ENCODE results near the gene BEST2.

BEST2 gene

DNA sequence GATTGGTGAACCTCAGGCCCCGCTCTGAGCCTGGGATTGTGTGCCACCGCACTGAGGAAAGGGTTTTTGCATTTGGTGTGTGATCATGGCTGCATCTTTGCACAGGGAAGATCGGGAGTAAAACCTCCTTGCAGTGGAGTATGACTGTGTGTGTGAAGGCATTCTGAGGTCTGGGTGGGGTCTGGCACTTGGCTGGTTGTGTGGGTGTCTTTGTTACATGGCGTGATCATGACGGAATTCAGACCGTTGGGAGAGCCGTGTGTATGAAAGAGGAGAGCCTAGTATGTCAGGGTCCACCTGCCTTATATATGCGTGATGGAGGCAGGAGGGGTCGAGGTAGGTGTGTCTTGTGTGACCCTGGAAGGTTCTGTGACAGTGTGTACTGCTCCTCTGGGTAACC lies 740 bp upstream of the BEST2 start:
- peaks cover 16 to 20% of the 10 kb centered on the region in 2 donors for H3K36me3 ChIP-seq (ENCODE audit: control insufficient read depth in 2 of 2, insufficient read depth in 2 of 2, low read length in 2 of 2)
- H3K27ac ChIP-seq (ENCODE audit: low read depth in 2 of 2, low read length in 2 of 2) = peak overlapping the region; percentile 34 to 74
- no peak overlapping the region for H3K4me3 ChIP-seq (ENCODE audit: low read length in 2 of 2)
- peaks cover 2 to 16% of the 10 kb centered on the region in 2 donors for H3K4me1 ChIP-seq (ENCODE audit: control insufficient read depth in 2 of 2, insufficient read depth in 2 of 2, low read length in 2 of 2)
- peaks cover 3 to 5% of the 10 kb centered on the region in 2 donors for H3K9me3 ChIP-seq (ENCODE audit: control insufficient read depth in 2 of 2, low read length in 2 of 2)
- H3K27me3 ChIP-seq (ENCODE audit: control insufficient read depth in 2 of 2, insufficient read depth in 2 of 2, low read length in 2 of 2) = peaks cover 12 to 25% of the 10 kb centered on the region in 2 donors
- no peak overlapping the region for H3K9ac ChIP-seq (ENCODE audit: low read depth in 1 of 2, low read length in 2 of 2)

DNA sequence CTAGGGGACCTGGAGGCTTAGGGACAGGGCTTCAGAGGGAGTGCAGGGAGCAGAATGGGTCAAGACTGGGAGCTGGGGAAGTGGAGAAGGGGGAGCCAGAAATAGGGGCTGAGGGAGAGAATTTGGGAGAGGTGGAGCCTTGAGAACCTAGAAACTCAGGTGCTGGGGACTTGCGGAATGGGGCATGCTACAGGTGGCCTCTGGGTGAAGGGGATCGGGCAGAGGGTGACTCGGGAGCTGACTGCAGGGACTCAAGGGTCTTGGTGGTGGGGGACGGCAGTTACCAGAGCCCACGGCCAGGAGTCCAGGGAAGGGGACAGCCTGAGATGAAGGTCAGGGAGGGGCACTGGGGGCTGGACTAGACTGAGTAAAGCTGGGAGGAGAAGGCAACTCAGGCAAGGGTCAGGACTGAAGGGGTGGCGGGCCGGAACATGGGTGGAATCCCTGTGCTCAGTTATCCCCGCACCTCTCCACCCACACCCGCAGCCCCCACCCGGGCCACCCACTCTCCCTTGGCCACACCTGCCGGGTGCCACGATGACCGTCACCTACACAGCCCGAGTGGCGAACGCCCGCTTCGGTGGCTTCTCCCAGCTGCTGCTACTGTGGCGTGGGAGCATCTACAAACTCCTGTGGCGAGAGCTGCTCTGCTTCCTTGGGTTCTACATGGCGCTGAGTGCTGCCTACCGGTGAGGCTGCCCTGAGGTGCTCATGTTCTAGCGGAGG lies 628 bp downstream of the BEST2 start:
- H3K27me3 ChIP-seq (ENCODE audit: control insufficient read depth in 2 of 2, insufficient read depth in 2 of 2, low read length in 2 of 2) = peaks cover 12 to 25% of the 10 kb centered on the region in 2 donors
- H3K36me3 ChIP-seq (ENCODE audit: control insufficient read depth in 2 of 2, insufficient read depth in 2 of 2, low read length in 2 of 2) = peaks cover 6 to 10% of the 10 kb centered on the region in 2 donors
- peak overlapping the region; percentile 23 to 51 for H3K27ac ChIP-seq (ENCODE audit: low read depth in 2 of 2, low read length in 2 of 2)
- H3K9me3 ChIP-seq (ENCODE audit: control insufficient read depth in 2 of 2, low read length in 2 of 2) = peaks cover 1 to 5% of the 10 kb centered on the region in 2 donors
- H3K9ac ChIP-seq (ENCODE audit: low read depth in 1 of 2, low read length in 2 of 2) = peak overlapping the region in 1 of 2 donors; percentile 29
- peak overlapping the region; percentile 13 to 49 for H3K4me3 ChIP-seq (ENCODE audit: low read length in 2 of 2)
- H3K4me1 ChIP-seq (ENCODE audit: control insufficient read depth in 2 of 2, insufficient read depth in 2 of 2, low read length in 2 of 2) = peaks cover 2 to 16% of the 10 kb centered on the region in 2 donors

DNA sequence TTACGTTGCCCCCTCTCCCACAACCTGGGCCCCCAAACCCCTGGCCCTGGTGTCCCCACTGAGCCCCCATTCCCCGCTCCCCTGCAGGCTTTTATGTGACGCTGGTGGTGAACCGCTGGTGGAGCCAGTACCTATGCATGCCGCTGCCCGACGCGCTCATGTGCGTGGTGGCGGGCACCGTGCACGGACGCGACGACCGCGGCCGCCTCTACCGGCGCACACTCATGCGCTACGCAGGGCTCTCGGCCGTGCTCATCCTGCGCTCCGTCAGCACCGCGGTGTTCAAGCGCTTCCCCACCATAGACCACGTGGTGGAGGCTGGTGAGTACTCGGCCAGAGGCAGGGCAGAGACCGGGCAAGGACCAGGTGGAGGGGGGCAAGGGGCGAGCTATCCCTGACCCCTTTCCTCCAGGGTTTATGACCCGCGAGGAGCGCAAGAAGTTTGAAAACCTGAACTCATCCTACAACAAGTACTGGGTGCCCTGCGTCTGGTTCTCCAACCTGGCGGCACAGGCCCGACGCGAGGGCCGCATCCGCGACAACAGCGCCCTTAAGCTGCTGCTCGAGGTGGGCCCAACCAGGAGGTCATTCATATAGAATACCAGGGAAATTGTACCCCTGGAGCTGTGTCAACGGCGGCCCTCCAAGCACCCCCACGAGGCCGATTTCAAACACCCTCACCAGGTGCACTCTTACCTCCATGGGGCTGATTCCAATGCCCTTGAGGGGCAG lies 3.0 kb downstream of the BEST2 start:
- no peak overlapping the region for H3K4me3 ChIP-seq (ENCODE audit: low read length in 2 of 2)
- H3K36me3 ChIP-seq (ENCODE audit: control insufficient read depth in 2 of 2, insufficient read depth in 2 of 2, low read length in 2 of 2) = no peaks in the 10 kb centered on the region
- peaks cover 12 to 22% of the 10 kb centered on the region in 2 donors for H3K4me1 ChIP-seq (ENCODE audit: control insufficient read depth in 2 of 2, insufficient read depth in 2 of 2, low read length in 2 of 2)
- H3K9ac ChIP-seq (ENCODE audit: low read depth in 1 of 2, low read length in 2 of 2) = no peak overlapping the region
- H3K9me3 ChIP-seq (ENCODE audit: control insufficient read depth in 2 of 2, low read length in 2 of 2) = no peaks in the 10 kb centered on the region
- no peak overlapping the region for H3K27ac ChIP-seq (ENCODE audit: low read depth in 2 of 2, low read length in 2 of 2)
- peaks cover 12 to 24% of the 10 kb centered on the region in 2 donors for H3K27me3 ChIP-seq (ENCODE audit: control insufficient read depth in 2 of 2, insufficient read depth in 2 of 2, low read length in 2 of 2)

DNA sequence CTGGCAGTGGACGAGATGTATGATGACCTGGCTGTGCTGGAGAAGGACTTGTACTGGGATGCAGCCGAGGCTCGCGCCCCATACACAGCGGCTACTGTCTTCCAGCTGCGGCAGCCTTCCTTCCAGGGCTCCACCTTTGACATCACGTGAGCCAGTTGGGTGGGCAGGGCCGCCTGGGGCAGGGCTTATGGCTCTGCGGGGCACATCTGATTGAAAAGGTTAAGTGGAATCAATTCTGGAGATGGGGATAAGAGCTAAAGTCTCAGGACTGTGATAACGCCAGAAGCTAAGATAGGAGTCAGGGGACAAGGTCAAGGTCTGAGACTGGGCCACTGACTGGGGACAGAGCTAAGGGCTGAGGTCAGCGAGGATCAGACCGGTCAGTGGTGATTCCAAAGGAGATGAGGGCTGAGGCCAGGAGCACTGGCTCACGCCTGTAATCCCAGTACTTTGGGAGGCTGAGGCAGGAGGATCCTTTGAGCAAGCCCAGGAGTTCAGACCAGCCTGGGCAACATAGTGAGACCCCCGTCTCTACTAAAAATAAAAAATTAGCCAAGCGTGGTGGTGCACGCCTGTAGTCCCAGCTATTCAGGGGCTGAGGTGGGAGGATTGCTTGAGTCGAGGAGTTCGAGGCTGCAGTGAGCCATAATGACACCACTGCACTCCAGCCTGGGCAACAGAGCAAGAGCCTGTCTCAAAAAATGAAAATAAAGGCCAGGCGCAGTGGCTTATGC lies 4.7 kb downstream of the BEST2 start:
- Histone ChIP-seq H3K9me3 (ENCODE audit: control insufficient read depth in 2 of 2, low read length in 2 of 2) (no peaks in the 10 kb centered on the region), H3K27me3 (ENCODE audit: control insufficient read depth in 2 of 2, insufficient read depth in 2 of 2, low read length in 2 of 2) (peaks cover 5 to 8% of the 10 kb centered on the region in 2 donors)

DNA sequence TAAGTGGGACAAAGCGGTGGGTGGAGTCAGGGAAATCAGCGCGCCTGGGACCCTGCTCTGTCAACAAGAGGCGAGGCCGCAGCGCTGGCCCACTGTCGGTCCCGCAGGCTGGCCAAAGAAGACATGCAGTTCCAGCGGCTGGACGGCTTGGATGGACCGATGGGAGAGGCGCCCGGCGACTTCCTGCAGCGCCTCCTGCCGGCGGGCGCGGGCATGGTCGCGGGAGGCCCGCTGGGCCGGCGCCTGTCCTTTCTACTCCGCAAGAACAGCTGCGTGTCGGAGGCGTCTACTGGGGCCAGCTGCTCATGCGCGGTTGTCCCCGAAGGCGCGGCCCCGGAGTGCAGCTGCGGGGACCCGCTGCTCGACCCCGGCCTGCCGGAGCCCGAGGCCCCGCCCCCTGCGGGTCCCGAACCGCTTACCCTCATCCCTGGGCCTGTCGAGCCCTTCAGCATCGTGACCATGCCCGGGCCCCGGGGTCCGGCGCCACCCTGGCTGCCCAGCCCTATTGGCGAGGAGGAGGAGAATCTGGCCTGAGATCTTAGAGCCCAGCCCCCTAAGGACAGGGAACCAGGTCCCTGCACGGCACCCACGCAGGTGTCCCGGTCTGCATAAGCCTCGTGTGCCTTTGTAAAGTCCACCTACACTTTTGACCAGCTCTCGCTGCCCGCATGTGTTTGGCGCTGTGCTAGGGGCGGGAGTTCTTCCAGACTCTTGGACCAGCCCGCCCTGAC lies 6.1 kb downstream of the BEST2 start:
- Histone ChIP-seq H3K27ac (ENCODE audit: low read depth in 2 of 2, low read length in 2 of 2) (no peak overlapping the region), H3K9ac (ENCODE audit: low read depth in 1 of 2, low read length in 2 of 2) (peak overlapping the region in 1 of 2 donors; percentile 7), H3K4me3 (ENCODE audit: low read length in 2 of 2) (peak overlapping the region; percentile 48 to 57), H3K27me3 (ENCODE audit: control insufficient read depth in 2 of 2, insufficient read depth in 2 of 2, low read length in 2 of 2) (peaks cover 0 to 4% of the 10 kb centered on the region in 2 donors), H3K4me1 (ENCODE audit: control insufficient read depth in 2 of 2, insufficient read depth in 2 of 2, low read length in 2 of 2) (peaks cover 8 to 10% of the 10 kb centered on the region in 2 donors), H3K9me3 (ENCODE audit: control insufficient read depth in 2 of 2, low read length in 2 of 2) (no peaks in the 10 kb centered on the region), H3K36me3 (ENCODE audit: control insufficient read depth in 2 of 2, insufficient read depth in 2 of 2, low read length in 2 of 2) (no peaks in the 10 kb centered on the region)

More for the DNA sequence above, 4.7 kb downstream of the BEST2 start:
- H3K27ac ChIP-seq (ENCODE audit: low read depth in 2 of 2, low read length in 2 of 2) = no peak overlapping the region
- no peak overlapping the region for H3K4me3 ChIP-seq (ENCODE audit: low read length in 2 of 2)
- H3K9ac ChIP-seq (ENCODE audit: low read depth in 1 of 2, low read length in 2 of 2) = no peak overlapping the region
- peaks cover 8 to 10% of the 10 kb centered on the region in 2 donors for H3K4me1 ChIP-seq (ENCODE audit: control insufficient read depth in 2 of 2, insufficient read depth in 2 of 2, low read length in 2 of 2)
- H3K36me3 ChIP-seq (ENCODE audit: control insufficient read depth in 2 of 2, insufficient read depth in 2 of 2, low read length in 2 of 2) = no peaks in the 10 kb centered on the region

DNA sequence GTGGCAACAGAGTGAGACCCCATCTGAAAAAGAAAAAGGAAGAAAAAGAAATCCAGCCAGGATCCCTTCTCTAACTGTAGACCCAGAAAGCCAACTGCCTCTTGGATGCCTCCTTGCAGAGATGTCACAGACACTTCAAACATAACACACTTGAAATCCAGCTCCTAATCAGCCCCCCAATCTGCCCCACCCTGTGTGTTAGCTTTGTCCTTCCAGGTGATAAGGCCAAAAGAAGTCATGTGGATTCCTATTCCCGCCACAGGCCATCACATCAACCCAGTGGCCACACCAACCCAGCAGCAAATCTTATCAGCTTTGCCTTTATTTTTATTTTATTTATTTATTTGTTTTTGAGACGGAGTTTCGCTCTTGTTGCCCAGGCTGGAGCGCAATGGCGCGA lies 8.1 kb downstream of the BEST2 start:
- peaks cover 8 to 10% of the 10 kb centered on the region in 2 donors for H3K4me1 ChIP-seq (ENCODE audit: control insufficient read depth in 2 of 2, insufficient read depth in 2 of 2, low read length in 2 of 2)
- no peak overlapping the region for H3K27ac ChIP-seq (ENCODE audit: low read depth in 2 of 2, low read length in 2 of 2)
- H3K9ac ChIP-seq (ENCODE audit: low read depth in 1 of 2, low read length in 2 of 2) = no peak overlapping the region
- no peaks in the 10 kb centered on the region for H3K9me3 ChIP-seq (ENCODE audit: control insufficient read depth in 2 of 2, low read length in 2 of 2)
- H3K4me3 ChIP-seq (ENCODE audit: low read length in 2 of 2) = no peak overlapping the region
- no peaks in the 10 kb centered on the region for H3K27me3 ChIP-seq (ENCODE audit: control insufficient read depth in 2 of 2, insufficient read depth in 2 of 2, low read length in 2 of 2)
- H3K36me3 ChIP-seq (ENCODE audit: control insufficient read depth in 2 of 2, insufficient read depth in 2 of 2, low read length in 2 of 2) = peaks cover 10% of the 10 kb centered on the region in 2 donors

DNA sequence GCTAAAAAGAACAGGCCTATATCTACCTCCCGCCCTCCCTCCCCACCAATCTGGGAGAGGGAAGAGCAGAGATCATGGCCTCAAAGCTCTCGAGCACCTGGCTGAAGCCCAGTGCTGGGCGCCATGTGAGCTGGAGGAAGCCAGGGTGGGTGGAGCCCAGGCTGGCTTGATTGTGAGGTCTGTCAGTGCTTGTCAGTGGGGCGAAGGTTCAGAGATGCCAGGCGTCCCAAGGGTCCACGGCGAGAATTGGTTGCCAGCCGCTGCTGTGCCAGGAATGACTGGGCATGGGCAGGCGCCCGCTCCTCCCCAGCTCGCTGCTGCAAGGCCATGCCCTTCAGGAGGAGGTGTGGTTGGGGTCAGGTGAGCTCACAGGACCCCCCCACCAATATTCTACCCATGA lies 11.5 kb downstream of the BEST2 start:
- Histone ChIP-seq H3K27ac (ENCODE audit: low read depth in 2 of 2, low read length in 2 of 2) (no peak overlapping the region), H3K4me3 (ENCODE audit: low read length in 2 of 2) (no peak overlapping the region), H3K9me3 (ENCODE audit: control insufficient read depth in 2 of 2, low read length in 2 of 2) (no peaks in the 10 kb centered on the region), H3K36me3 (ENCODE audit: control insufficient read depth in 2 of 2, insufficient read depth in 2 of 2, low read length in 2 of 2) (peaks cover 16 to 19% of the 10 kb centered on the region in 2 donors), H3K27me3 (ENCODE audit: control insufficient read depth in 2 of 2, insufficient read depth in 2 of 2, low read length in 2 of 2) (no peaks in the 10 kb centered on the region), H3K9ac (ENCODE audit: low read depth in 1 of 2, low read length in 2 of 2) (no peak overlapping the region), H3K4me1 (ENCODE audit: control insufficient read depth in 2 of 2, insufficient read depth in 2 of 2, low read length in 2 of 2) (peaks cover under 1 to 3% of the 10 kb centered on the region in 2 donors)

DNA sequence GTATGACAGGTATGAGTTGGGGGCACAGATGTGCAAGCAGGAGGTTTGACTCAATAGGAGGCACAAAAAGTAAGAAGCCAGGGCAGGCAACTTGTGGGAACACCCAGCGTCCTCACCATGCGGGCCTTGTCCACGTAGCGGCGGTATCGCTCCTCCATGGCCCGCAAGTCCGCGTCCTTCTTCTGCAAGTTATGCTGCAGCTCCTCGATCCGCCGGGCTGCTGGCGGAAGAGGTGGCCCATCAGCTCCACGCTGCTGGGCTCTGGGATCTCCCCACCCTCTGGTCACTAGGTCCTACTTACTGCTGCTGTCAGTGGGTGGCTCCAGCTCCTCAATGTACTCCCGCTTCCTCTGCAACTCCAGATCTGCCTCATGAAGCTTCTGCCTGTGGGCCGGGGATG lies 13.1 kb downstream of the BEST2 start:
- no peak overlapping the region for H3K4me3 ChIP-seq (ENCODE audit: low read length in 2 of 2)

DNA sequence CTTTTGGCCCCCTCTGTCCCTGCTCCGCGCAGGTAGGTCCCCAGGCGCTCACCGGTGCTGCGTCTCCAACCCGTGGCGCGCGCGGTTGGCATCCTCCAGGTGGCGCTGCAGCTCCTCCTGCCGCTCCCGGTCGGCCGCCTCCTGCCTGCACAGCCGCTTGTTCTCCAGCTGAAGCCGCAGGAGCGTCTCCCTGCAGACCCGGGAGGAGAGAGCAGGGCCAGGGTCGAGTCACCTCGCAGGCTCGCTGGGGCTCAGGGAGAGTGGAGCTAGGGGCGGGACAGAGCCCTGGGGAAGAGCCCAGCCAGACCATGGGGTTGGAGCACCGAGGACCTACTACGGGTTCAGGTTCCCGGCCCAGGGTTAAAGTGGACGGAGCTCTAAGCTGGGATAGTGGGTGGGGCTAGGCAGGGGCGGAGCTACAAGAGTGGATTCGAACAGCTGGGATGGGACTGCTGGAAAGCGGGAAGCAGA lies 14.5 kb downstream of the BEST2 start:
- H3K27ac ChIP-seq (ENCODE audit: low read depth in 2 of 2, low read length in 2 of 2) = peak overlapping the region; percentile 41 to 75
- peak overlapping the region in 1 of 2 donors; percentile 47 for H3K9ac ChIP-seq (ENCODE audit: low read depth in 1 of 2, low read length in 2 of 2)
- peaks cover 3 to 15% of the 10 kb centered on the region in 2 donors for H3K4me1 ChIP-seq (ENCODE audit: control insufficient read depth in 2 of 2, insufficient read depth in 2 of 2, low read length in 2 of 2)
- H3K36me3 ChIP-seq (ENCODE audit: control insufficient read depth in 2 of 2, insufficient read depth in 2 of 2, low read length in 2 of 2) = peaks cover 16 to 23% of the 10 kb centered on the region in 2 donors
- peak overlapping the region; percentile 52 to 68 for H3K4me3 ChIP-seq (ENCODE audit: low read length in 2 of 2)
- H3K27me3 ChIP-seq (ENCODE audit: control insufficient read depth in 2 of 2, insufficient read depth in 2 of 2, low read length in 2 of 2) = no peaks in the 10 kb centered on the region
- H3K9me3 ChIP-seq (ENCODE audit: control insufficient read depth in 2 of 2, low read length in 2 of 2) = no peaks in the 10 kb centered on the region

More for the DNA sequence above, 13.1 kb downstream of the BEST2 start:
- H3K9ac ChIP-seq (ENCODE audit: low read depth in 1 of 2, low read length in 2 of 2) = no peak overlapping the region
- no peaks in the 10 kb centered on the region for H3K27me3 ChIP-seq (ENCODE audit: control insufficient read depth in 2 of 2, insufficient read depth in 2 of 2, low read length in 2 of 2)
- H3K36me3 ChIP-seq (ENCODE audit: control insufficient read depth in 2 of 2, insufficient read depth in 2 of 2, low read length in 2 of 2) = peaks cover 16 to 23% of the 10 kb centered on the region in 2 donors
- H3K4me1 ChIP-seq (ENCODE audit: control insufficient read depth in 2 of 2, insufficient read depth in 2 of 2, low read length in 2 of 2) = peaks cover 0 to 7% of the 10 kb centered on the region in 2 donors
- H3K27ac ChIP-seq (ENCODE audit: low read depth in 2 of 2, low read length in 2 of 2) = no peak overlapping the region
- no peaks in the 10 kb centered on the region for H3K9me3 ChIP-seq (ENCODE audit: control insufficient read depth in 2 of 2, low read length in 2 of 2)
